Activated CD8-positive, alpha-beta memory T cell treated with anti-CD3 and anti-CD28 coated beads, Interleukin-2, amount 50 U/mL, for 1 hour (primary cell): Measurements from ENCODE around the gene B4GALNT1.
"Not testable (repeated sequence)": the region's sequence is repeated elsewhere in the genome, so short reads cannot be mapped to it uniquely, and the experiment has no call there.

Source experiments
- DNase-seq: peaks from one replicate; pipeline ENCODE4 v3.0.0-alpha.2; 2020; ENCODE audit errors: extremely low read depth

B4GALNT1 gene

GRCh38 chr12:57632958-57633840, at the start of gene B4GALNT1:
Gene B4GALNT1, minus strand, starts transcription at chr12:57633201. Its CDS starts 1,069 bp downstream, at chr12:57632132.
- no peak for DNase-seq

- no peak for DNase-seq
Observed at GRCh38 chr12:57679697-57680096, 46.7 kb upstream of the B4GALNT1 start.

GRCh38 chr12:57677947-57678346, 44.9 kb upstream of the B4GALNT1 start:
- not testable (repeated sequence) for DNase-seq

- DNase-seq, result no peak
Observed at GRCh38 chr12:57674691-57675090, 41.7 kb upstream of the B4GALNT1 start.

- DNase-seq, result no peak
Observed at GRCh38 chr12:57672801-57673200, 39.8 kb upstream of the B4GALNT1 start.

- not testable (repeated sequence) for DNase-seq
Observed at GRCh38 chr12:57671811-57672210, 38.8 kb upstream of the B4GALNT1 start.

- DNase-seq, result not testable (repeated sequence)
Observed at GRCh38 chr12:57669691-57670090, 36.7 kb upstream of the B4GALNT1 start.

GRCh38 chr12:57666897-57667296, 33.9 kb upstream of the B4GALNT1 start:
- DNase-seq, result no peak

- DNase-seq, result not testable (repeated sequence)
Observed at GRCh38 chr12:57665066-57665820, 32.2 kb upstream of the B4GALNT1 start.

- DNase-seq, result no peak
Observed at GRCh38 chr12:57661376-57661775, 28.4 kb upstream of the B4GALNT1 start.

- DNase-seq, result no peak
Observed at GRCh38 chr12:57658890-57659289, 25.9 kb upstream of the B4GALNT1 start.

- no peak for DNase-seq
Observed at GRCh38 chr12:57657744-57658143, 24.7 kb upstream of the B4GALNT1 start.

- DNase-seq, result not testable (repeated sequence)
Observed at GRCh38 chr12:57656408-57656807, 23.4 kb upstream of the B4GALNT1 start.

GRCh38 chr12:57655541-57656240, 22.7 kb upstream of the B4GALNT1 start:
- DNase-seq, result no peak

- no peak for DNase-seq
Observed at GRCh38 chr12:57654042-57654441, 21.0 kb upstream of the B4GALNT1 start.

GRCh38 chr12:57646659-57647049, 13.7 kb upstream of the B4GALNT1 start:
- DNase-seq, result not testable (repeated sequence)

GRCh38 chr12:57645990-57646658, 13.1 kb upstream of the B4GALNT1 start:
- DNase-seq, result not testable (repeated sequence)

GRCh38 chr12:57641699-57642442, 8.9 kb upstream of the B4GALNT1 start:
- no peak for DNase-seq

GRCh38 chr12:57640175-57641042, 7.4 kb upstream of the B4GALNT1 start:
- DNase-seq, result no peak

- DNase-seq, result no peak
Observed at GRCh38 chr12:57638096-57638495, 5.1 kb upstream of the B4GALNT1 start.
